Mucosa of stomach (tissue), 1 donor: ENCODE results near the gene REM2.
"Not testable (repeated sequence)": the region's sequence is repeated elsewhere in the genome, so short reads cannot be mapped to it uniquely, and the experiment has no call there.

Experiments
- H3K27me3 ChIP-seq: one replicate; pipeline ENCODE4 v1.7.0; 2013; ENCODE audit warnings: mild to moderate bottlenecking, low read length; ENCODE audit not compliant: control insufficient read depth, insufficient read depth
- H3K36me3 ChIP-seq: one replicate; pipeline ENCODE4 v1.7.0; 2013; ENCODE audit warnings: low read length; ENCODE audit not compliant: control insufficient read depth, insufficient read depth
- H3K4me1 ChIP-seq: one replicate; pipeline ENCODE4 v1.7.0; 2013; ENCODE audit warnings: mild to moderate bottlenecking, low read length; ENCODE audit not compliant: control insufficient read depth, insufficient read depth
- H3K4me3 ChIP-seq: one replicate; pipeline ENCODE4 v1.7.0; 2013; ENCODE audit warnings: low read length
- H3K9ac ChIP-seq: one replicate; pipeline ENCODE4 v1.7.0; 2013; ENCODE audit warnings: mild to moderate bottlenecking, low read length, moderate library complexity
- H3K9me3 ChIP-seq: one replicate; pipeline ENCODE4 v1.7.0; 2013; ENCODE audit warnings: mild to moderate bottlenecking, low read length, moderate library complexity; ENCODE audit not compliant: control insufficient read depth
- donor health status: Pancreatic carcinoma.

REM2 gene

DNA sequence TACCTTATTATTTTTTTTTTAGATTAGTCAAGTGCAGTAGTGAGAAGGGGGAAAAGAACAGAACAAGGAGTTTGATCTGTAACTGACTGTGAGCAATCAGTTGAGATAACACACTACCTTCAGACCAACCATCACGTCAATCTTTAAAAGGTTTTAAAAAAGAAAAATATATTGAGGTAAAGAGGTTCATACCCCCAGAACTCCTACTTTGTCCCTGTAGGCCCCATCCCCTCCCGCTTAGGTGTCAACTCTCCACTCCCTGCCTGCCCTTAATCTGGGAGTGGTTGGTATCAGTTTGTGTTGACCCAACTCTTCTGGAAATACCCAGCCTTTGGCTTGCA lies 30.5 kb upstream of the REM2 start:
- H3K4me1 ChIP-seq = peaks cover 50% of the 10 kb centered on the region
- H3K9me3 ChIP-seq = no peaks in the 10 kb centered on the region
- no peaks in the 10 kb centered on the region for H3K27me3 ChIP-seq
- peak overlapping the region; percentile 46 for H3K4me3 ChIP-seq
- H3K36me3 ChIP-seq = no peaks in the 10 kb centered on the region
- peak overlapping the region; percentile 71 for H3K9ac ChIP-seq

DNA sequence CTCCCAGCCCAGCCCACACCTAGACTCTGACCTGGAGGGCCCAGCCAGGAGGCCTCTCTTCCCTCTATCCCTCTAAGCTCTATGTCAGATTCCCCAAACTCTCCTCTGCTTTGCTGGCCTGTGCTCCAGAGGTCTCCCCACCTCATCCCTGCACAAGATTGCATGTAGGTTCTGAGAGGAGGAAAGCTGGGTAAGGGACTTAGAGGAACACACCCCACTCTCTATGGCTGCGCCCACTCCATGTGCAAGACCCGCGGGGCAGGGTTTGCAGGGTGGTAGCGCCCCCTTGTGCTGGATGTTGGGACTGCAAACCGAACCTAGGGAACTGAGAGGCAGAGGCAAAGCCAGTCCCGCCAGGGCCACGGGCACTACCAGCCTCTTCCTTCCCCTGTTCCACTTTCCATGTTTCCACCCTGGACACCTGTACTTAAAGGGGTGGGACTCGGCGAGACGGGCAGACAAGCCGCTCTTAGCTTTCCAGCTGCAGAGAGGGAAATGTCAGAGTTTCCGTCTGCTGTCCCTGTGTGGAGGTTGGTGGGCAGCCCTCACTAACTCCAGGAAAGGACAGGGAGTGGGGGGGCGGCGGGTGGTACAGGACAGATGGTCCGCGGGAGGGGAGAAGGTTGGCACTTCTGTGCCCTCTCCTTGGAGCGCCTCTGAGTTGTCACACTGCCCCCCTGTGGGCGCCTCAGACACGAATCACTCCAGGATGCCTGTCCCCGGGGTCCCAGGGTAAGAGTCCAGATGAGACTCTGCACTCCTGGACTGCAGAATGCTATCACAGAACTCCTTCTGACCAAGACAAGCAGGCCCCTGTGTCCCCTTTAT lies 29.9 kb upstream of the REM2 start:
- Histone ChIP-seq H3K27me3 (no peaks in the 10 kb centered on the region), H3K9me3 (no peaks in the 10 kb centered on the region), H3K9ac (peak overlapping the region; percentile 71), H3K36me3 (no peaks in the 10 kb centered on the region), H3K4me1 (peaks cover 45% of the 10 kb centered on the region), H3K4me3 (peak overlapping the region; percentile 46)

DNA sequence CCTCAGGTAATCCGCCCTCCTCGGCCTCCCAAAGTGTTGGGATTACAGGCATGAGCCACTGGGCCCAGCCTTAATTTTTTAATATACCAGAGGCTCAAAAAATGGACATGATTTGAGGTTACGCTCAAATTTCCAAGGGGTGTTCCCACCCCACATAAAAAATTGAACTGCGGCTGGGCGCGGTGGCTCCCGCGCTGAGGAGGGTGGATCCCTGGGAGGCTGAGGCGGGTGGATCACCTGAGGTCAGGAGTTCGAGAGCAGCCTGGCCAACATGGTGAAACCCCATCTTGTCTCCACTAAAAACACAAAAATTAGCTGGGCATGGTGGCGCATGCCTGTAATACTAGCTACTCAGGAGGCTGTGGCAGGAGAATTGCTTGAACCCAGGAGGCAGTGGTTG lies 28.7 kb upstream of the REM2 start:
- not testable (repeated sequence) for H3K27me3 ChIP-seq, H3K9me3 ChIP-seq, H3K9ac ChIP-seq, H3K4me3 ChIP-seq, H3K36me3 ChIP-seq
- H3K4me1 ChIP-seq = peaks cover 37% of the 10 kb centered on the region

- H3K9ac ChIP-seq = no peak overlapping the region
- H3K9me3 ChIP-seq = no peaks in the 10 kb centered on the region
- H3K36me3 ChIP-seq = no peaks in the 10 kb centered on the region
- no peak overlapping the region for H3K4me3 ChIP-seq
- H3K27me3 ChIP-seq = no peaks in the 10 kb centered on the region
- H3K4me1 ChIP-seq = peaks cover 37% of the 10 kb centered on the region
Observed at GRCh38 chr14:22854963-22855724, 27.9 kb upstream of the REM2 start.

GRCh38 chr14:22856428-22856827 lies 26.6 kb upstream of the REM2 start:
- Histone ChIP-seq H3K9ac (no peak overlapping the region), H3K36me3 (no peaks in the 10 kb centered on the region), H3K27me3 (no peaks in the 10 kb centered on the region), H3K9me3 (no peaks in the 10 kb centered on the region), H3K4me1 (peaks cover 28% of the 10 kb centered on the region), H3K4me3 (no peak overlapping the region)

- H3K9ac ChIP-seq = not testable (repeated sequence)
Observed at GRCh38 chr14:22860377-22860776, 22.6 kb upstream of the REM2 start.

DNA sequence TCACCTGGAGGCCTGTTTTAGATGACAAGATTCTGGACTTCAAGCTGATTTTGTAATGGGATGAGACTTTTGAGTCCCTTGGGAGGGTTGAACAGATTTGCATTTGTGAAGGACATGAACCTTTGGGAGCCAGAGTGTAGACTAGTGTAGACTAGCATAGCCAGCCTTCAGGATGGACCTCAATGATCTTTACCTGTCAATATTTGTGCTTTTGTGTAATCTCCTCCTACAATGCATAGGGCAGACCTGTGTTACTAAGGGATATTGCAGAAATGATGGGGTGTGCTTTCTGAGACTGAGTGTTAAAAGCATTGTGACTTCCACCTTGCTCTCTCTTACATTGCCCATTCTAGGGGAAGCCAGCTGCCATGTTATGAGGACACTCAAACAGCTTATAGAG lies 21.4 kb upstream of the REM2 start:
- Histone ChIP-seq H3K9me3 (no peaks in the 10 kb centered on the region), H3K36me3 (no peaks in the 10 kb centered on the region), H3K4me1 (no peaks in the 10 kb centered on the region), H3K27me3 (no peaks in the 10 kb centered on the region), H3K4me3 (no peak overlapping the region), H3K9ac (no peak overlapping the region)

More at GRCh38 chr14:22860377-22860776, 22.6 kb upstream of the REM2 start:
- H3K9me3 ChIP-seq, H3K36me3 ChIP-seq, H3K4me1 ChIP-seq, H3K4me3 ChIP-seq, H3K27me3 ChIP-seq: not testable (repeated sequence)

- H3K4me3 ChIP-seq = no peak overlapping the region
- no peaks in the 10 kb centered on the region for H3K36me3 ChIP-seq
- no peaks in the 10 kb centered on the region for H3K9me3 ChIP-seq
- H3K27me3 ChIP-seq = no peaks in the 10 kb centered on the region
- H3K9ac ChIP-seq = no peak overlapping the region
- no peaks in the 10 kb centered on the region for H3K4me1 ChIP-seq
Observed at GRCh38 chr14:22864979-22865378, 18.0 kb upstream of the REM2 start.

DNA sequence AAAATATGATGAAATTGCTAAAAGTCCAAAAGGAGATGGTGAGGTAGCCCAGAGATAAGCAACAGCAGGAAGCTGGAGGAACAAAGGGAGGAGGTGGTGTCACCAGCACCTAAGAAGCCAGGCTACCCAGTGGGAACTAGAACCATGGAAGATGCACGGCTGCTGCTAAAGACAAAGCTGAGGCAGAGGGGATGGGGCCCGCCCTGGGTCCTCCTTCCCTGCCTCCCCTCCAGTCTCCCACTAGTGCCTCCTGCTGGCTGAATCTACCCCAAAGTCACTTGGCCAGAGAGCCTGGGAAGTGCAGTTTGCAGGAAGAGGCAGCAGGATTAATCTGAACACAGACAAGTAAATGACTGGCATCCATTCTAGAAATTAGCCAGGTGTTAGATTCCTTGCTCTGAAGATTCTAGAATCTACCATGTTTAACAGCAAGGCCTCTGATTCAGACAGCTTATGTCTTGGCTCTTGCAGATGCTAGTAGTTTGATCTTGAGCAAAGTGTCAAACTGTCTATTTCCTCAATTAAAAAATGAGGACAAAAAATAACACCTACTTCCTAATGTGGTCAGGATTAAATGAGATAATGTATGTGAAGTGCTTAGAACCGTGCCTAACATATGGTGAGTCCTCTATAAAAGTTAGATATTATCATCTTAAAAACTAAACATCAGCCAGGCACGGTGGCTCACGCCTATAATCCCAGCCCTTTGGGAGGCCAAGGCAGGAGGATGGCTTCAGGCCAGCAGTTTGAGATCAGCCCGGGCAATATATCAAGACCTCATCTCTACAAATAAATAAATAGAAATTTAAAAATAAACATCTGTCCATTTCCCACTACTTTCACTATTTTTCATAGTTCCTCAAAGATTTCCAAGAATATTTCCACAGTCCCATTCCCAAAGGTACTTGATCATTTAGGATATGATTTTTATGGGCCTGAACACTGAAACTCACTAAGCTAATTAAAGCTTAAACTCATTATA lies 17.3 kb upstream of the REM2 start:
- Histone ChIP-seq H3K27me3 (no peaks in the 10 kb centered on the region), H3K9me3 (no peaks in the 10 kb centered on the region), H3K9ac (no peak overlapping the region), H3K36me3 (no peaks in the 10 kb centered on the region), H3K4me1 (peaks cover 7% of the 10 kb centered on the region), H3K4me3 (no peak overlapping the region)

GRCh38 chr14:22866874-22867273 lies 16.1 kb upstream of the REM2 start:
- Histone ChIP-seq H3K9ac (no peak overlapping the region), H3K36me3 (no peaks in the 10 kb centered on the region), H3K4me3 (no peak overlapping the region), H3K4me1 (peaks cover 7% of the 10 kb centered on the region), H3K9me3 (no peaks in the 10 kb centered on the region), H3K27me3 (no peaks in the 10 kb centered on the region)

DNA sequence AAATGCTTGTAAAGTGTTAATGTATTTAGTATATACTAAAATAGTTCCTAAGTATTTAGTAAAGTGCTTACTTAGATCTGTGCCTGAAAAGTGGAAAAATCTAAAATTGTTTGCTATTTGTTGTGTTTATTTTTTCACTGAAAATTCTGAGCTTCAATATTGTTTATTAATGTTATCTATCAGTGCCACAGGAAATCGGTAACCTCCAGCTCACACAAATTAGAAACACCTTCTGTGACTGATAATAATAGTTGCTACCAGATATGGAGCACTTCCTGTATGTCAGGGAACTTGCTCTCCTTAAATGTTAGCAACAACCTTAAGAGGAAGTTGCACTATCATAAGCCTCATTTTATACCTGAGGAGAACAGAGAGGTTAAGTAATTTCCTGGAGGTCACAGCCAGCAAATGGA lies 12.2 kb upstream of the REM2 start:
- peak overlapping the region; percentile 60 for H3K4me3 ChIP-seq
- no peaks in the 10 kb centered on the region for H3K9me3 ChIP-seq
- H3K27me3 ChIP-seq = no peaks in the 10 kb centered on the region
- peaks cover 21% of the 10 kb centered on the region for H3K4me1 ChIP-seq
- H3K36me3 ChIP-seq = peaks cover 17% of the 10 kb centered on the region
- peak overlapping the region; percentile 99 for H3K9ac ChIP-seq
